Choroid plexus epithelial cell (primary cell): ENCODE data around the gene RPUSD3.

ENCODE experiments used
- DNase-seq: peaks from one replicate; pipeline ENCODE4 v3.0.0-alpha.2; 2010; ENCODE audit warnings: low read depth
- H3K4me3 ChIP-seq: 2 replicates; pipeline ENCODE4 v1.5.1; 2011; ENCODE audit warnings: low read depth, mild to moderate bottlenecking, control low read depth, low read length, moderate library complexity
- TF ChIP-seq, protein P1 (sequence below): conservative IDR thresholded peaks from 2 replicates; pipeline ENCODE4 v1.5.1; 2011; ENCODE audit warnings: low read depth, mild to moderate bottlenecking, control low read depth, inconsistent platforms, low read length, moderate library complexity

Gene RPUSD3

DNA sequence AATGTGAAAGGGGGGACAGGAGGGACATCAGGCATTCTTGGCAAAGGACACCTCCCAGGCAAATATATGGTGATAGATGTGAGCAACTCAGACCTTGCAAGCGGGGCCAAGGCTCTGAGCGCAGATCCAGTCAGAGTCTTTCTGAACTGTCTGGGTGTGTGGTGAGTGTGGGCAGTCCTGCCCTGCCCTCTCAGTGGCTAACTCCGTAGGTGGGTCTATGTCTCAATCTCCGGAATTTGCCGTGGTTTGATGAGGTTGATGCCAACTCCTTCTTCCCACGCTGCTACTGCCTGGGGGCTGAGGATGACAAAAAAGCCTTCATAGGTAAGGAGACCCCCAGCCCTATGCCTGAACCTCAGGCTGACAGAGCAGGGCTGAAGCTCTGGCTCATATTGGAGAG is 26.4 kb downstream of the RPUSD3 start:
- TF ChIP-seq, protein P1, sequence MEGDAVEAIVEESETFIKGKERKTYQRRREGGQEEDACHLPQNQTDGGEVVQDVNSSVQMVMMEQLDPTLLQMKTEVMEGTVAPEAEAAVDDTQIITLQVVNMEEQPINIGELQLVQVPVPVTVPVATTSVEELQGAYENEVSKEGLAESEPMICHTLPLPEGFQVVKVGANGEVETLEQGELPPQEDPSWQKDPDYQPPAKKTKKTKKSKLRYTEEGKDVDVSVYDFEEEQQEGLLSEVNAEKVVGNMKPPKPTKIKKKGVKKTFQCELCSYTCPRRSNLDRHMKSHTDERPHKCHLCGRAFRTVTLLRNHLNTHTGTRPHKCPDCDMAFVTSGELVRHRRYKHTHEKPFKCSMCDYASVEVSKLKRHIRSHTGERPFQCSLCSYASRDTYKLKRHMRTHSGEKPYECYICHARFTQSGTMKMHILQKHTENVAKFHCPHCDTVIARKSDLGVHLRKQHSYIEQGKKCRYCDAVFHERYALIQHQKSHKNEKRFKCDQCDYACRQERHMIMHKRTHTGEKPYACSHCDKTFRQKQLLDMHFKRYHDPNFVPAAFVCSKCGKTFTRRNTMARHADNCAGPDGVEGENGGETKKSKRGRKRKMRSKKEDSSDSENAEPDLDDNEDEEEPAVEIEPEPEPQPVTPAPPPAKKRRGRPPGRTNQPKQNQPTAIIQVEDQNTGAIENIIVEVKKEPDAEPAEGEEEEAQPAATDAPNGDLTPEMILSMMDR, result no peak
- no peak for DNase-seq
- H3K4me3 ChIP-seq, result no peak overlapping the region

DNA sequence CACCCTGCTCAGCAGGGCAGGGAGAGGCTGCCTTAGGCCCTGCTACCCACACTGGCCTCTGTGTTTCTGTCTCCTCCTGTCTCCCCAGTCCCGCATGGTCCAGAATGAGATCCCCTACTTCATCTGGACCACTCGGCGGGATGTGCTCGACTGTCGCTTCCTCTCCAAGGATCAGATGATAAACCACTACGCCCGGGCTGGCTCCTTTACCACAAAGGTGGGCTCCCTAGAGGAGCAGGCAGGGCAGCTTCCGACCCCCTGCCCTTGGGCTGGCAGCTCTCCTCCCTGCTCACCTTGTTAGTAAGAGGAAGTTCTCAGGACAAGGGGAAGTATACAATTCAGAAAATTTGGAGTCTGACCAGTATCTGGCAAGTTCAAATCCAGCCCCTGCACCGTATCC is 27.8 kb downstream of the RPUSD3 start:
- TF ChIP-seq, protein P1, result no peak
- DNase-seq, result no peak
- no peak overlapping the region for H3K4me3 ChIP-seq

DNA sequence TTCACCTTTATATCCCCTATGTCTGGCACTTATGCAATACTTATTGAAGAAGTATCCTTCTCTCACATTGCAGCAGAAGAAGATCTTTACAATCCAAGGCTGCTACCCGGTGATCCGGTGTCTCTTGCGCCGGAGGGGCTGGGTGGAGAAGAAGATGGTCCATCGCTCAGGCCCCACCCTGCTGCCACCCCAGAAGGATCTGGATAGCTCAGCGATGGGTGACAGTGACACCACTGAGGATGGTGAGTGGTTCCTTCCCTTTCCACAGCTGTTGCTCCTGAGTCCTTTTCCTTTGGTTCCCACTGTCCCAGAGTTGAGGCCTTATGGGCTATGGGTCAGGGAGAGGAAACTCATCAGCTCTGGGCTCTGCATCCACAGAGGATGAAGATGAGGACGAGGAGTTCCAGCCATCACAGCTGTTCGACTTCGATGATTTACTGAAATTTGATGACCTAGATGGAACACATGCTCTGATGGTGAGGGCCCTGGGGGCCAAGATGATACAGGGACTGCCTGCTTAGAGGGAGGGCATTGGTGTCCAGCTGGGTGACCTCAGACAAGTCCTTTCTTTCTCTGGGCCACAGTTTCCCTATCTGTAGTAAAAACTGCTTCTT is 30.8 kb downstream of the RPUSD3 start:
- TF ChIP-seq, protein P1, result no peak
- no peak overlapping the region for H3K4me3 ChIP-seq
- DNase-seq, result no peak

GRCh38 chr3:9810846-9811245 is 33.0 kb downstream of the RPUSD3 start:
- no peak for DNase-seq
- peak overlapping the region; percentile 64 for H3K4me3 ChIP-seq
- TF ChIP-seq, protein P1, result no peak

- DNase-seq, result no peak
- peak overlapping the region; percentile 64 for H3K4me3 ChIP-seq
- TF ChIP-seq, protein P1, result no peak
Observed at GRCh38 chr3:9810433-9810770, 33.4 kb downstream of the RPUSD3 start.

- TF ChIP-seq, protein P1, result no peak
- peak within 1 kb of the TSS; percentile 64 for H3K4me3 ChIP-seq
- DNase-seq, result peak; percentile 65
Observed at GRCh38 chr3:9809615-9810432, 34.0 kb downstream of the RPUSD3 start, which contains the start of gene TTLL3. TTLL3 (plus strand) TSS chr3:9810262; CDS start chr3:9810662, 400 bp downstream.
